ENCODE data around the gene PSMF1.
"Not testable (repeated sequence)": the region's sequence is repeated elsewhere in the genome, so short reads cannot be mapped to it uniquely, and the experiment has no call there.

PSMF1 gene

GRCh38 chr20:1122388-1123315, 4.2 kb downstream of the PSMF1 start:
- no peak for DNase-seq

GRCh38 chr20:1123666-1124065, 5.3 kb downstream of the PSMF1 start:
- no peak for DNase-seq

GRCh38 chr20:1124421-1124820, 6.0 kb downstream of the PSMF1 start:
- DNase-seq, result no peak

- no peak for DNase-seq
These were observed 6.9 kb downstream of the PSMF1 start for GRCh38 chr20:1125277-1125676.

GRCh38 chr20:1127840-1128239, 9.4 kb downstream of the PSMF1 start:
- DNase-seq, result no peak

GRCh38 chr20:1130058-1130694, 11.8 kb downstream of the PSMF1 start:
- no peak for DNase-seq

GRCh38 chr20:1130847-1131246, 12.4 kb downstream of the PSMF1 start:
- no peak for DNase-seq

- DNase-seq, result no peak
These were observed 13.0 kb downstream of the PSMF1 start for GRCh38 chr20:1131354-1131753.

- DNase-seq, result no peak
These were observed 16.0 kb downstream of the PSMF1 start for GRCh38 chr20:1134355-1134754.

- no peak for DNase-seq
These were observed 16.4 kb downstream of the PSMF1 start for GRCh38 chr20:1134836-1135235.

GRCh38 chr20:1137236-1137635, 18.8 kb downstream of the PSMF1 start:
- no peak for DNase-seq

GRCh38 chr20:1144401-1145172, 26.2 kb downstream of the PSMF1 start:
- no peak for DNase-seq

- DNase-seq, result no peak
These were observed 28.6 kb downstream of the PSMF1 start for GRCh38 chr20:1146957-1147356.

GRCh38 chr20:1149812-1150211, 31.4 kb downstream of the PSMF1 start:
- DNase-seq, result not testable (repeated sequence)

GRCh38 chr20:1150218-1150617, 31.8 kb downstream of the PSMF1 start:
- no peak for DNase-seq

- no peak for DNase-seq
These were observed 32.6 kb downstream of the PSMF1 start for GRCh38 chr20:1150968-1151367.

GRCh38 chr20:1154226-1154625, 35.8 kb downstream of the PSMF1 start:
- DNase-seq, result no peak

- no peak for DNase-seq
These were observed 36.3 kb downstream of the PSMF1 start for GRCh38 chr20:1154691-1155090.

GRCh38 chr20:1155342-1155741, 36.9 kb downstream of the PSMF1 start:
- no peak for DNase-seq

- DNase-seq, result no peak
These were observed 42.1 kb downstream of the PSMF1 start for GRCh38 chr20:1160496-1160895.

- DNase-seq, result no peak
These were observed 42.6 kb downstream of the PSMF1 start for GRCh38 chr20:1160991-1161390.

GRCh38 chr20:1163105-1163504, 44.7 kb downstream of the PSMF1 start:
- no peak for DNase-seq

GRCh38 chr20:1163653-1164052, 45.3 kb downstream of the PSMF1 start:
- DNase-seq, result no peak

- no peak for DNase-seq
These were observed 46.5 kb downstream of the PSMF1 start for GRCh38 chr20:1164871-1165270.

Data from cortex of kidney (tissue), 1 donor.